CD4-positive, alpha-beta memory T cell (primary cell): ENCODE results near the gene PDK3. TPM values are rescaled to one million over a fixed set of nuclear protein-coding genes. Genes with fewer than 3 reads are reported as not detected.
A peak's percentile ranks its signal among the peaks of the same experiment; 100 is the strongest.

ENCODE experiments used
- CTCF ChIA-PET: fragments of 350-600 bp; sonication (Branson Sonifier 250); formaldehyde crosslinking; loops from one replicate; lab custom pipeline; 2021; ENCODE audit warnings: inconsistent platforms; ENCODE audit not compliant: partially characterized antibody; lab: Charles Lee
- POLR2A ChIA-PET: fragments of 350-600 bp; sonication (Branson Sonifier 250); formaldehyde crosslinking; loops from one replicate; lab custom pipeline; 2021; ENCODE audit not compliant: partially characterized antibody; lab: Charles Lee
- DNase-seq, 5 donors: peaks; one replicate each; pipeline versions ENCODE4 v3.0.0 to v3.0.0-alpha.2; 2020 to 2022; ENCODE audit warnings: mixed read lengths in 1 of 5
- H3K27ac ChIP-seq: one replicate; pipeline ENCODE4 v1.7.0; 2013; ENCODE audit warnings: low read depth, low read length
- H3K27me3 ChIP-seq: 2 replicates; pipeline ENCODE4 v1.7.0; 2013; ENCODE audit warnings: mild to moderate bottlenecking, low read length, moderate library complexity; ENCODE audit not compliant: insufficient read depth
- H3K36me3 ChIP-seq: 2 replicates; pipeline ENCODE4 v1.7.0; 2013; ENCODE audit warnings: mild to moderate bottlenecking, low read length, moderate library complexity; ENCODE audit not compliant: insufficient read depth
- H3K4me1 ChIP-seq: 2 replicates; pipeline ENCODE4 v1.7.0; 2013; ENCODE audit warnings: mild to moderate bottlenecking, low read length, moderate library complexity; ENCODE audit not compliant: insufficient read depth
- H3K4me3 ChIP-seq, 2 donors: one replicate each; pipeline ENCODE4 v1.7.0; 2013; ENCODE audit warnings: low read length in 2 of 2, mild to moderate bottlenecking in 1 of 2
- H3K9me3 ChIP-seq, 2 donors: one replicate each; pipeline ENCODE4 v1.7.0; 2013; ENCODE audit warnings: low read length in 2 of 2, control low read depth in 1 of 2; ENCODE audit not compliant: control insufficient read depth in 1 of 2
- H3K27ac Mint-ChIP-seq, 7 donors: one replicate each; pipeline ENCODE4 v1.8.0; 2020 to 2021; ENCODE audit warnings: mixed read lengths in 7 of 7, mild to moderate bottlenecking in 6 of 7, inconsistent platforms in 3 of 7, moderate library complexity in 3 of 7
- H3K27me3 Mint-ChIP-seq, 2 donors: one replicate each; pipeline ENCODE4 v1.8.0; 2020 to 2021; ENCODE audit warnings: mixed read lengths in 2 of 2
- H3K36me3 Mint-ChIP-seq, 2 donors: one replicate each; pipeline ENCODE4 v1.8.0; 2020 to 2021; ENCODE audit warnings: mixed read lengths in 2 of 2, inconsistent platforms in 1 of 2, mild to moderate bottlenecking in 1 of 2
- H3K4me1 Mint-ChIP-seq, 4 donors: one replicate each; pipeline ENCODE4 v1.8.0; 2020 to 2021; ENCODE audit warnings: mixed read lengths in 4 of 4, mild to moderate bottlenecking in 1 of 4
- H3K4me3 Mint-ChIP-seq, 8 donors: one replicate each; pipeline ENCODE4 v1.8.0; 2020 to 2021; ENCODE audit warnings: mixed read lengths in 8 of 8, mild to moderate bottlenecking in 7 of 8, moderate library complexity in 6 of 8, inconsistent platforms in 3 of 8
- H3K9me3 Mint-ChIP-seq, 8 donors: one replicate each; pipeline ENCODE4 v1.8.0; 2020 to 2021; ENCODE audit warnings: mixed read lengths in 8 of 8, mild to moderate bottlenecking in 5 of 8, inconsistent platforms in 3 of 8, moderate library complexity in 1 of 8
- intact Hi-C: fragments of 100-400 bp; cut with micrococcal nuclease; formaldehyde crosslinking; loops from one replicate; pipeline ENCODE4 v1.15.1; 2023
- polyA plus RNA-seq, 2 donors: library from polyadenylated mRNA; unstranded; fragments of 300-500 nt; fragmentation: Illumina TruSeq; gene quantifications; one replicate each; pipeline ENCODE4 v1.2.3, GENCODE V29; 2021
- total RNA-seq, 2 experiments: library from RNA; stranded (reverse); gene quantifications; one replicate each; pipeline ENCODE4 v1.2.3, GENCODE V29; 2021

The PDK3 gene
- total and polyA plus RNA-seq, 4 experiments from 2014 or later, result 30.3 to 43.3 (median 34.3) TPM

DNA sequence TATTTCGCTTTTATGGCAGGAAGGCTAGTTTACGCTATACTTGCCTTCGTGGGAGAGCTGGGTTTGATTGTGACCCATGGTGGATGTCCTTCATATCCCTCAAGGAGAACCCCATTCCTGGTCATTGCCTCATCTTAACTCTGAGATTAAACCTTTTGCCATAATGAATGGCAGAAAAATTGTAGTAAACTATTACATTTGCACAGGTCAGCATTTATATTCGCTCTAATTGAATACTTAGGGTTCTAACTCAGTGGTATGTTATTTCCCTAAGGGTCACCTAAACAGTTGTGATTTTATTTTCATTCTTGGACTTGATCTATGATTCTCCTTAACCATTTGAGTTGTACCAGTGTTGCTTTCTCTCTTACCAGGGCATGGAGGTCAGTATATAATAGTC, 13.4 kb downstream of the PDK3 start:
- no peak for DNase-seq
- Histone ChIP-seq H3K27ac (peak overlapping the region; percentile 82), H3K36me3 (no peaks in the 10 kb centered on the region), H3K9me3 (no peaks in the 10 kb centered on the region), H3K4me1 (peaks cover 84% of the 10 kb centered on the region), H3K27me3 (no peaks in the 10 kb centered on the region), H3K4me3 (peak overlapping the region in 1 of 2 donors; percentile 37)
- H3K9me3 Mint-ChIP-seq, result no peaks in the 10 kb centered on the region
- H3K27ac Mint-ChIP-seq, result peak overlapping the region; percentile 86 to 97 (median 92)
- no peaks in the 10 kb centered on the region for H3K36me3 Mint-ChIP-seq
- no peaks in the 10 kb centered on the region for H3K27me3 Mint-ChIP-seq
- intact Hi-C loops, result no loop called here
- H3K4me3 Mint-ChIP-seq, result peak overlapping the region in 5 of 8 donors; percentile 14 to 81 (median 69)
- POLR2A ChIA-PET, result interaction anchor here (1.4 to 5.0 kb wide), 3 partner anchors 13 to 695 kb away, joined by 9 to 117 read pairs (median 23); partner anchors contain the start of genes PDK3 and SAT1
- peaks cover 45 to 90% (median 69%) of the 10 kb centered on the region in 4 donors for H3K4me1 Mint-ChIP-seq
- CTCF ChIA-PET, result interaction anchor here (2.8 to 4.9 kb wide), 2 partner anchors 12 to 20 kb away, joined by 19 to 33 read pairs; partner anchors contain the start of gene PDK3

DNA sequence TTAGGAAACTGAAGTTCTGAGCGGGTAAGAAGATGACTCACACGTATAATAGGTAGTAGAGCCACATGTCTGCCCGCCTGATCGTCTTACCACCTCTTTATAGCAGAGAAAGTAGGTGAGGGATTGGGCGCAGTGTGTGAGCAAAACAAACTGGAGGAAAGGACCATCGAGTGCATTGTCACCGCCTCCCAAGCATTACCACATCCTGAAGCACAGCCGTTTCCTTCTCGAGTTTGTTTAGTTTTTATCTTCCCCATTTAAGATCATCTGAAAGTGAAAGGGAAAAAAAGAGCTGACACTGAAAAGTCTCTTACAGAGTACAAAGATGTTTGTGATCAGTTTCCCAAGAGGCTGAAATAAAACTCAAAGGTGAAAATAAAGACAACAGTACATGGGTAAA, 14.8 kb downstream of the PDK3 start:
- Mint-ChIP-seq H3K4me1 (peaks cover 42 to 89% (median 64%) of the 10 kb centered on the region in 4 donors), H3K4me3 (peak overlapping the region; percentile 53 to 86 (median 74)), H3K36me3 (no peaks in the 10 kb centered on the region), H3K9me3 (no peaks in the 10 kb centered on the region), H3K27me3 (no peaks in the 10 kb centered on the region), H3K27ac (peak overlapping the region; percentile 86 to 97 (median 92))
- Histone ChIP-seq H3K36me3 (no peaks in the 10 kb centered on the region), H3K4me3 (peak overlapping the region in 1 of 2 donors; percentile 44), H3K9me3 (no peaks in the 10 kb centered on the region), H3K27ac (peak overlapping the region; percentile 82), H3K4me1 (peaks cover 83% of the 10 kb centered on the region), H3K27me3 (no peaks in the 10 kb centered on the region)
- ChIA-PET CTCF (interaction anchor here (1.0 to 4.9 kb wide), 4 partner anchors 10 to 84 kb away, joined by 3 to 33 read pairs (median 13); partner anchors contain the start of gene PDK3), POLR2A (interaction anchor here (0.7 to 5.0 kb wide), 9 partner anchors 10 to 697 kb away, joined by 3 to 117 read pairs (median 5); partner anchors contain the start of genes PDK3 and SAT1)
- intact Hi-C loops, result loop anchor here (1.0 to 2.0 kb wide), 6 partner anchors 13 to 426 kb away; partner anchors contain the start of genes EIF2S3 and PDK3
- peak; percentile 77 to 94 (median 89) for DNase-seq

DNA sequence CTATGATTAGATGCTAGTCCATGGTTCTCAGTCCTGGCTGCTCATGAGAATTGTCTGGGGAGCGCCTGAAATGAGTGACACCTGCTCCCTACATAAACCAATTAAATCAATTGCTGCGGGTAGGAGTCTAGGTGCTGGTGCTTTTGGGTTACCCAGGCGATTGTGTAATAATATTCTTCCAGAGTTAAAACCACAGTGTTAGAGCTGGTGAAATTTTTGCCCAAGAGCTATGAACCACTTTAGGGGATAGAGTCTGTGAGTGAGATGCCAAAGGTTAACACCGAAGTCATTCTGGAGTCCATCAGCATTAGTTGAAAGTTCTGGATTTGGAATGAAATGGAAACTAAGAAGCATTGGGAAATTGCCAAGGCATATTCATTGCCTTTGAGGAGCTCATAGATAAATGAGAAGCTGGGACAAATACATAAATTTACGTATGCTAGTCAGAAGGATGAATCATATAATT, 15.3 kb downstream of the PDK3 start:
- peak overlapping the region in 1 of 2 donors; percentile 44 for H3K4me3 ChIP-seq
- DNase-seq, result peak in 1 of 5 donors; percentile 56
- Mint-ChIP-seq H3K36me3 (no peaks in the 10 kb centered on the region), H3K27ac (peak overlapping the region; percentile 86 to 97 (median 92)), H3K4me1 (peaks cover 40 to 84% (median 61%) of the 10 kb centered on the region in 4 donors), H3K9me3 (no peaks in the 10 kb centered on the region), H3K4me3 (peak overlapping the region; percentile 53 to 86 (median 74)), H3K27me3 (no peaks in the 10 kb centered on the region)
- H3K27me3 ChIP-seq, result no peaks in the 10 kb centered on the region
- H3K9me3 ChIP-seq, result no peaks in the 10 kb centered on the region
- intact Hi-C loops, result loop anchor here (1.0 to 2.0 kb wide), 3 partner anchors 13 to 44 kb away; no protein-coding TSS in a partner anchor
- H3K4me1 ChIP-seq, result peaks cover 78% of the 10 kb centered on the region
- H3K27ac ChIP-seq, result peak overlapping the region; percentile 82
- ChIA-PET CTCF (interaction anchor here (1.0 to 4.9 kb wide), 4 partner anchors 9 to 84 kb away, joined by 3 to 33 read pairs (median 13); partner anchors contain the start of gene PDK3), POLR2A (interaction anchor here (0.6 to 5.0 kb wide), 8 partner anchors 10 to 426 kb away, joined by 3 to 117 read pairs (median 4); partner anchors contain the start of gene PDK3)
- H3K36me3 ChIP-seq, result no peaks in the 10 kb centered on the region

DNA sequence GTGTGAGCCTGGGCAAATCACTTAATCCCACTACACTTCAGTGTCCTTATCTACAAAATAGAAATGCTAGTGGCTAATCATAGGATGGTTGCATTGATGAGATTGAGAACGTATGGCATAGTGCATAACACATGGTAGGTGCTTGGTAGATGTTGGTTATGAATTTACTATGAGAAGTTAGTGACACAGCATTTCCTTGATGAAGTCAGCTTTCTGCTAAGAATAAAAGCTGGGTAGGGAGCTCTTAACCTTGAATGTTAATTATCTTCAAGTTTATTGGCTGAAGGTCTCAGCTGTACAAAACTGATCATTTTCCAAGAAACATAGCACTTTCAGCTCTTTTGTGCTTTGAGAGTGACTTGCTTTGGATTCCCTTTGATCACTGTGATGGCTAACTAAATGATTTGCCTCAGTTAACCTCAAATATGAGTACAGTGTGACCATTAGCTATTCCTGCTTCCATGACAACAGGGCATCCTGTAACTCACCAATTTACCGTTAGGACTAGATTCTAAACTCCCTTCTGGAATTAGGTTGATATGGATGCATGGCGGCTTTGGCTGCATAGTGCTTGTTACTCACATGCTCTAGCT, 17.8 kb downstream of the PDK3 start:
- Mint-ChIP-seq H3K9me3 (no peaks in the 10 kb centered on the region), H3K36me3 (no peaks in the 10 kb centered on the region), H3K27me3 (no peaks in the 10 kb centered on the region), H3K4me3 (peak overlapping the region in 1 of 8 donors; percentile 8), H3K27ac (peak overlapping the region in 5 of 7 donors; percentile 22 to 90 (median 60)), H3K4me1 (peaks cover 24 to 60% (median 45%) of the 10 kb centered on the region in 4 donors)
- intact Hi-C loops, result no loop called here
- POLR2A ChIA-PET, result interaction anchor here (1.2 to 1.9 kb wide), 3 partner anchors 15 to 20 kb away, joined by 3 to 6 read pairs (median 3); partner anchors contain the start of gene PDK3
- DNase-seq, result no peak
- Histone ChIP-seq H3K36me3 (no peaks in the 10 kb centered on the region), H3K27ac (peak overlapping the region; percentile 15), H3K4me1 (peaks cover 53% of the 10 kb centered on the region), H3K27me3 (no peaks in the 10 kb centered on the region), H3K4me3 (no peak overlapping the region), H3K9me3 (no peaks in the 10 kb centered on the region)
- CTCF ChIA-PET, result interaction anchor here (2.0 kb wide), 1 partner anchor 16 kb away, joined by 17 read pairs; no protein-coding TSS in a partner anchor

DNA sequence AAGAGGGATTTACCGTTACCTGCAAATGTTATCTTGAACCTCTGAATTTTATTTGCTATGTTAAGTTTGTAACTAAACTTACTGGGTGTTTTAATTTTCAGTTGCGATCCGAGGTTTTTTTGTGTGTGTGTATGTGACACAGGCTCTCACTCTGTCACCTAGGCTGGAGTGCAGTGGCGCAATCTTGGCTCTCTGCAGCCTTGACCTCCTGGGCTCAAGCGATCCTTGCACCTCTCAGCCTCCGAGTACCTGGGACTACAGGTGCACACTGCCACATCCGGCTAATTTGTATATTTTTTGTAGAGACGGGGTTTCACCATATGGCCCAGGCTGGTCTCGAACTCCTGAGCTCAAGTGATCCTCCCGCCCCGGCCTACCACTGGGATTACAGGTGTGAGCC, 18.5 kb downstream of the PDK3 start:
- peaks cover 22 to 56% (median 40%) of the 10 kb centered on the region in 4 donors for H3K4me1 Mint-ChIP-seq
- H3K4me3 ChIP-seq, result no peak overlapping the region
- ChIA-PET POLR2A (interaction anchor here (1.2 to 1.9 kb wide), 3 partner anchors 10 to 19 kb away, joined by 3 to 6 read pairs (median 3); partner anchors contain the start of gene PDK3), CTCF (no interaction called here)
- H3K27ac ChIP-seq, result no peak overlapping the region
- intact Hi-C loops, result no loop called here
- no peaks in the 10 kb centered on the region for H3K27me3 ChIP-seq
- DNase-seq, result no peak
- no peak overlapping the region for H3K4me3 Mint-ChIP-seq
- peak overlapping the region in 5 of 7 donors; percentile 30 to 90 (median 53) for H3K27ac Mint-ChIP-seq
- no peaks in the 10 kb centered on the region for H3K36me3 ChIP-seq
- H3K9me3 ChIP-seq, result no peaks in the 10 kb centered on the region
- no peaks in the 10 kb centered on the region for H3K27me3 Mint-ChIP-seq
- H3K4me1 ChIP-seq, result peaks cover 46% of the 10 kb centered on the region
- H3K36me3 Mint-ChIP-seq, result no peaks in the 10 kb centered on the region
- H3K9me3 Mint-ChIP-seq, result no peaks in the 10 kb centered on the region

DNA sequence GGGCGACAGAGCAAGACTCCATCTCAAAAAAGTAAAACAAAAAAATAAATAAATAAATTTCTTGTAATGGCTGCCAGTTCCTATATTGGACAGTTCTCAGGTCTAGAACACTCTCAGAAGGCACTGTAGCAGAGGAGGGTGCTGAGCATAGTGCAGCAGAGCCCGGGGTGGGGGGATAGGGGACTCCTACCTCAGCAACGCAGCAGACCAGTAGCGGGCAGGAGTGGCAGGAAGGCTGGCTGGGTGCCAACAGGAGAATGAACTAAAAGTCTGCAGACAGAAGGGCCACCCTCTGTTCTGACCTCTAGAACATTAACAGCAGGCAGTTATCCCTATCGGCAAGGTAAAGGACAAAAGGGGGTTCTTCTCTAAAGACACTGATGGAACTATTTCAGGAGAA, 20.2 kb downstream of the PDK3 start:
- H3K9me3 ChIP-seq, result no peaks in the 10 kb centered on the region
- CTCF ChIA-PET, result no interaction called here
- DNase-seq, result no peak
- Mint-ChIP-seq H3K9me3 (no peaks in the 10 kb centered on the region), H3K27ac (peak overlapping the region in 1 of 7 donors; percentile 46), H3K36me3 (no peaks in the 10 kb centered on the region), H3K4me1 (peaks cover 16 to 39% (median 26%) of the 10 kb centered on the region in 4 donors), H3K27me3 (no peaks in the 10 kb centered on the region), H3K4me3 (no peak overlapping the region)
- H3K27ac ChIP-seq, result no peak overlapping the region
- intact Hi-C loops, result no loop called here
- no peaks in the 10 kb centered on the region for H3K36me3 ChIP-seq
- no peak overlapping the region for H3K4me3 ChIP-seq
- H3K4me1 ChIP-seq, result peaks cover 35% of the 10 kb centered on the region
- H3K27me3 ChIP-seq, result no peaks in the 10 kb centered on the region
- POLR2A ChIA-PET, result no interaction called here
